Measurements from ENCODE around the gene PLAAT5.

DNA sequence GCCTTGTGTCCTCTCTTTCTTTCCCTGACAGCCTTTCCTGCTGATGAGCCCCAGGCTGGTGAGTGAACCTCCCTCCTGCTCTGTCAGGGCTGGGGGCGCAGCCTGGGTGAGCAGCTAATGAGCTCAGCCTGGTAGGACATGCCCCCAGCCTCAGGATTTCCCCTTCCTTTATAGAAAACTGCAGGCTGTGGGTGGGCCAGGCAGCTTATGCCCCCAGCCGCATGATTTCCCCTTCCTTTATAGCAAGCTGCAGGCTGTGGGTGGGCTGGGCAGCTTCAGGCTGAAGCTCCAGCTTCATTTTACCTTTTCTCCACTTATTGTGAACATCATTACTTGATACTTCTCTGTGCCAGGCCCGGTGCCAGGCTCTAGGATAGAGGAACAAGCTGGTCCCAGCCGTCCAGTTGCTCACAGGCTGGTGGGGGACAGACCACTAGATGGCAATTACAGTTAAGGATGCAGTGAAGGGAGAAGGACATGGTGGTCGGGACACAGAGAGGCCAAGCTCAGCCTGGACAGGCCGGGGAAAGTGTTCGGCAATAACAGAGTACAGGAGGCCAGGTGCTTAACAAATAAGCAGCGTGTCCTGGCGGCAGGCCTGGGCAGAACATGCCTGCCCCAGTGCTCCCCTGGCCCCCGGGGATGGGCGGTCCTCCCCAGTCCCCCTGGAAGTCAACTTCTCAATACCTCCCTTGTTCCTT lies 20.2 kb upstream of the PLAAT5 start:
- TF ChIP-seq ZFP3 (CRISPR knock-in tag; IDR thresholded peaks at IDR 0.05) (no peak), SNAI2 (CRISPR knock-in tag; IDR thresholded peaks at IDR 0.05) (no peak), ZFP30 (CRISPR knock-in tag; IDR thresholded peaks at IDR 0.05) (no peak), RARB (CRISPR knock-in tag; IDR thresholded peaks at IDR 0.05) (no peak), ZNF8 (CRISPR knock-in tag; IDR thresholded peaks at IDR 0.05) (no peak)
- TF ChIP-seq, protein P1, sequence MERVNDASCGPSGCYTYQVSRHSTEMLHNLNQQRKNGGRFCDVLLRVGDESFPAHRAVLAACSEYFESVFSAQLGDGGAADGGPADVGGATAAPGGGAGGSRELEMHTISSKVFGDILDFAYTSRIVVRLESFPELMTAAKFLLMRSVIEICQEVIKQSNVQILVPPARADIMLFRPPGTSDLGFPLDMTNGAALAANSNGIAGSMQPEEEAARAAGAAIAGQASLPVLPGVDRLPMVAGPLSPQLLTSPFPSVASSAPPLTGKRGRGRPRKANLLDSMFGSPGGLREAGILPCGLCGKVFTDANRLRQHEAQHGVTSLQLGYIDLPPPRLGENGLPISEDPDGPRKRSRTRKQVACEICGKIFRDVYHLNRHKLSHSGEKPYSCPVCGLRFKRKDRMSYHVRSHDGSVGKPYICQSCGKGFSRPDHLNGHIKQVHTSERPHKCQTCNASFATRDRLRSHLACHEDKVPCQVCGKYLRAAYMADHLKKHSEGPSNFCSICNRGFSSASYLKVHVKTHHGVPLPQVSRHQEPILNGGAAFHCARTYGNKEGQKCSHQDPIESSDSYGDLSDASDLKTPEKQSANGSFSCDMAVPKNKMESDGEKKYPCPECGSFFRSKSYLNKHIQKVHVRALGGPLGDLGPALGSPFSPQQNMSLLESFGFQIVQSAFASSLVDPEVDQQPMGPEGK (CRISPR knock-in tag; IDR thresholded peaks at IDR 0.05; ENCODE audit: borderline replicate concordance): no peak

Measured in SK-N-SH treated with all-trans-retinoic acid at 6 μM for 48 hours (cell line).